ENCODE data around the gene FBXL15.

- no peak for TF ChIP-seq POLR2AphosphoS5 (IDR thresholded peaks at IDR 0.05; ENCODE audit: borderline replicate concordance, low read depth, low read length)
- TF ChIP-seq EZH2 (IDR thresholded peaks at IDR 0.05) = no peak
- no peak for TF ChIP-seq FOXP2 (optimal IDR thresholded peaks at IDR 0.05; ENCODE audit: control extremely low read depth, extremely low read length, insufficient read depth)
These were observed 13.0 kb downstream of the FBXL15 start for GRCh38 chr10:102433619-102434046.

All from SK-N-MC (cell line).